Esophagus muscularis mucosa (tissue), 3 donors: ENCODE measurements around the gene PHLPP1.
"Not testable (repeated sequence)": the region's sequence is repeated elsewhere in the genome, so short reads cannot be mapped to it uniquely, and the experiment has no call there.

Experiments used
- CTCF ChIP-seq, 3 experiments: fragments of 200-600 bp in 2 of 3; fragments of 450-650 bp in 1 of 3; sonication (generic) in 2 of 3; IDR thresholded peaks; one replicate each; pipeline ENCODE4 v1.5.1; 2017 to 2019; ENCODE audit warnings: antibody characterized with exemption in 3 of 3, mild to moderate bottlenecking in 2 of 3, moderate library complexity in 1 of 3
- EP300 ChIP-seq: sonication (generic); formaldehyde crosslinking; IDR thresholded peaks from one replicate; pipeline ENCODE4 v1.6.1; 2017; ENCODE audit warnings: antibody characterized with exemption

GRCh38 chr18:62740650-62741049 lies 25.3 kb downstream of the PHLPP1 start:
- TF ChIP-seq CTCF (IDR thresholded peaks at IDR 0.05); EP300: not testable (repeated sequence)
